HEK293 (cell line): Measurements from ENCODE around the gene RBBP7.
A peak's percentile ranks its signal among the peaks of the same experiment; 100 is the strongest.

ENCODE experiments used
- GFI1B ChIP-seq: fragments of 450-650 bp; formaldehyde crosslinking; IDR thresholded peaks from 2 replicates; pipeline ENCODE4 v1.5.1; 2016; ENCODE audit warnings: missing biosample characterization, missing genetic modification characterization
- GLIS1 ChIP-seq: fragments of 450-650 bp; formaldehyde crosslinking; IDR thresholded peaks from 2 replicates; pipeline ENCODE4 v1.5.1; 2016; ENCODE audit warnings: missing biosample characterization, missing genetic modification characterization
- IKZF3 ChIP-seq: fragments of 450-650 bp; IDR thresholded peaks from 2 replicates; pipeline ENCODE4 v1.5.0; 2018; ENCODE audit warnings: missing biosample characterization, mild to moderate bottlenecking, missing genetic modification characterization, moderate library complexity
- KLF1 ChIP-seq: fragments of 450-650 bp; formaldehyde crosslinking; IDR thresholded peaks from 2 replicates; pipeline ENCODE4 v1.5.1; 2016; ENCODE audit warnings: missing biosample characterization, missing genetic modification characterization
- KLF16 ChIP-seq: fragments of 450-650 bp; formaldehyde crosslinking; IDR thresholded peaks from 2 replicates; pipeline ENCODE4 v1.5.1; 2017; ENCODE audit warnings: missing biosample characterization, missing genetic modification characterization
- KLF9 ChIP-seq: fragments of 450-650 bp; formaldehyde crosslinking; IDR thresholded peaks from 2 replicates; pipeline ENCODE4 v1.5.1; 2016; ENCODE audit warnings: missing biosample characterization, missing genetic modification characterization, low read depth
- MYNN ChIP-seq: fragments of 450-650 bp; formaldehyde crosslinking; IDR thresholded peaks from 2 replicates; pipeline ENCODE4 v1.5.1; 2016; ENCODE audit warnings: missing biosample characterization, missing genetic modification characterization, borderline replicate concordance
- MZF1 ChIP-seq: fragments of 450-650 bp; formaldehyde crosslinking; IDR thresholded peaks from 2 replicates; pipeline ENCODE4 v1.5.1; 2017; ENCODE audit warnings: missing biosample characterization, missing genetic modification characterization, borderline replicate concordance
- OVOL3 ChIP-seq: fragments of 450-650 bp; formaldehyde crosslinking; IDR thresholded peaks from 2 replicates; pipeline ENCODE4 v1.5.1; 2016; ENCODE audit warnings: missing biosample characterization, missing genetic modification characterization
- SALL2 ChIP-seq: fragments of 450-650 bp; formaldehyde crosslinking; IDR thresholded peaks from 2 replicates; pipeline ENCODE4 v1.5.0; 2017; ENCODE audit warnings: missing biosample characterization, mild to moderate bottlenecking, missing genetic modification characterization, borderline replicate concordance
- ZBTB20 ChIP-seq: fragments of 450-650 bp; formaldehyde crosslinking; IDR thresholded peaks from 2 replicates; pipeline ENCODE4 v1.5.1; 2016; ENCODE audit warnings: missing biosample characterization, missing genetic modification characterization
- ZBTB26 ChIP-seq: fragments of 450-650 bp; formaldehyde crosslinking; optimal IDR thresholded peaks from 2 replicates; pipeline ENCODE3; 2016; ENCODE audit warnings: missing biosample characterization, mild to moderate bottlenecking, missing genetic modification characterization
- ZBTB8A ChIP-seq: fragments of 450-650 bp; formaldehyde crosslinking; IDR thresholded peaks from 2 replicates; pipeline ENCODE4 v1.5.1; 2016; ENCODE audit warnings: missing biosample characterization, missing genetic modification characterization
- ZFHX2 ChIP-seq: fragments of 450-650 bp; formaldehyde crosslinking; conservative IDR thresholded peaks from 2 replicates; pipeline ENCODE4 v1.5.1; 2016; ENCODE audit warnings: missing biosample characterization, missing genetic modification characterization
- ZNF112 ChIP-seq: fragments of 450-650 bp; formaldehyde crosslinking; IDR thresholded peaks from 2 replicates; pipeline ENCODE4 v1.5.0; 2017; ENCODE audit warnings: missing biosample characterization, missing genetic modification characterization
- ZNF121 ChIP-seq: fragments of 450-650 bp; formaldehyde crosslinking; IDR thresholded peaks from 2 replicates; pipeline ENCODE4 v1.5.1; 2016; ENCODE audit warnings: missing biosample characterization, missing genetic modification characterization
- ZNF138 ChIP-seq: fragments of 450-650 bp; formaldehyde crosslinking; IDR thresholded peaks from 2 replicates; pipeline ENCODE4 v1.5.1; 2016; ENCODE audit warnings: missing biosample characterization, missing genetic modification characterization, borderline replicate concordance
- ZNF184 ChIP-seq: fragments of 450-650 bp; IDR thresholded peaks from 2 replicates; pipeline ENCODE4 v1.5.1; 2018; ENCODE audit warnings: missing biosample characterization, mild to moderate bottlenecking, missing genetic modification characterization
- ZNF221 ChIP-seq: fragments of 450-650 bp; formaldehyde crosslinking; IDR thresholded peaks from 2 replicates; pipeline ENCODE4 v1.5.1; 2017; ENCODE audit warnings: missing biosample characterization, missing genetic modification characterization, borderline replicate concordance
- ZNF274 ChIP-seq, 2 experiments: fragments of 200-500 bp in 1 of 2; fragments of 450-650 bp in 1 of 2; sonication (Bioruptor generic) in 1 of 2; formaldehyde crosslinking in 1 of 2; IDR thresholded peaks; 2 replicates each; pipeline versions ENCODE4 v1.5.1 to v1.6.1; 2014 to 2016; ENCODE audit warnings: borderline replicate concordance in 1 of 2, inconsistent platforms in 1 of 2, low read length in 1 of 2, missing biosample characterization in 1 of 2, missing genetic modification characterization in 1 of 2
- ZNF394 ChIP-seq: fragments of 450-650 bp; formaldehyde crosslinking; IDR thresholded peaks from 2 replicates; pipeline ENCODE4 v1.5.1; 2016; ENCODE audit warnings: missing biosample characterization, missing genetic modification characterization, mild to moderate bottlenecking, moderate library complexity, borderline replicate concordance
- ZNF398 ChIP-seq: fragments of 450-650 bp; formaldehyde crosslinking; IDR thresholded peaks from 2 replicates; pipeline ENCODE4 v1.5.1; 2017; ENCODE audit warnings: missing biosample characterization, missing genetic modification characterization
- ZNF404 ChIP-seq: fragments of 450-650 bp; formaldehyde crosslinking; IDR thresholded peaks from 2 replicates; pipeline ENCODE4 v1.5.1; 2017; ENCODE audit warnings: missing biosample characterization, missing genetic modification characterization
- ZNF501 ChIP-seq: fragments of 450-650 bp; formaldehyde crosslinking; IDR thresholded peaks from 2 replicates; pipeline ENCODE4 v1.5.1; 2016; ENCODE audit warnings: missing biosample characterization, missing genetic modification characterization
- ZNF560 ChIP-seq: fragments of 450-650 bp; formaldehyde crosslinking; IDR thresholded peaks from 2 replicates; pipeline ENCODE4 v1.5.1; 2017; ENCODE audit warnings: missing biosample characterization, missing genetic modification characterization, borderline replicate concordance
- ZNF571 ChIP-seq: fragments of 450-650 bp; formaldehyde crosslinking; IDR thresholded peaks from 2 replicates; pipeline ENCODE4 v1.5.0; 2017; ENCODE audit warnings: missing biosample characterization, missing genetic modification characterization
- ZNF596 ChIP-seq: fragments of 450-650 bp; IDR thresholded peaks from 2 replicates; pipeline ENCODE4 v1.5.0; 2018; ENCODE audit warnings: missing biosample characterization, mild to moderate bottlenecking, missing genetic modification characterization, moderate library complexity
- ZNF654 ChIP-seq: fragments of 450-650 bp; formaldehyde crosslinking; IDR thresholded peaks from 2 replicates; pipeline ENCODE4 v1.5.1; 2016; ENCODE audit warnings: low read depth, missing biosample characterization, missing genetic modification characterization
- ZNF658 ChIP-seq: fragments of 450-650 bp; formaldehyde crosslinking; IDR thresholded peaks from 2 replicates; pipeline ENCODE4; 2016; ENCODE audit warnings: missing biosample characterization, missing genetic modification characterization
- ZNF660 ChIP-seq: fragments of 450-650 bp; IDR thresholded peaks from 2 replicates; pipeline ENCODE4 v1.5.1; 2018; ENCODE audit warnings: missing biosample characterization, mild to moderate bottlenecking, missing genetic modification characterization
- ZNF76 ChIP-seq: fragments of 450-650 bp; formaldehyde crosslinking; IDR thresholded peaks from 2 replicates; pipeline ENCODE4; 2016; ENCODE audit warnings: low read depth, missing biosample characterization, missing genetic modification characterization, borderline replicate concordance
- ZSCAN23 ChIP-seq: fragments of 450-650 bp; formaldehyde crosslinking; IDR thresholded peaks from 2 replicates; pipeline ENCODE4 v1.5.1; 2016; ENCODE audit warnings: missing biosample characterization, missing genetic modification characterization
- ZXDB ChIP-seq: fragments of 450-650 bp; formaldehyde crosslinking; IDR thresholded peaks from 2 replicates; pipeline ENCODE4 v1.5.1; 2016; ENCODE audit warnings: missing biosample characterization, missing genetic modification characterization
- TF ChIP-seq, protein P1 (sequence below): fragments of 450-650 bp; formaldehyde crosslinking; IDR thresholded peaks from 2 replicates; pipeline ENCODE4 v1.5.1; 2017; ENCODE audit warnings: missing biosample characterization, missing genetic modification characterization
- TF ChIP-seq, protein P2 (sequence below): fragments of 450-650 bp; formaldehyde crosslinking; IDR thresholded peaks from 2 replicates; pipeline ENCODE4; 2016; ENCODE audit warnings: missing biosample characterization, missing genetic modification characterization

The RBBP7 gene

GRCh38 chrX:16870095-16870861, at the start of gene RBBP7 (continued):
- TF ChIP-seq ZNF596 (peak; percentile 96), ZNF76 (tag by site-specific recombination) (0 out of 2 replicates have a peak, but pooled peaks have one; percentile 19), ZNF221 (tag by site-specific recombination) (no peak), ZFHX2 (tag by site-specific recombination) (peak; percentile 86), MZF1 (tag by site-specific recombination) (0 out of 2 replicates have a peak, but pooled peaks have one; percentile 35), ZNF121 (tag by site-specific recombination) (no peak), KLF16 (tag by site-specific recombination) (0 out of 2 replicates have a peak, but pooled peaks have one; percentile 46), ZBTB8A (tag by site-specific recombination) (peak; percentile 62), ZNF404 (tag by site-specific recombination) (no peak), ZNF501 (tag by site-specific recombination) (peak; percentile 70; the same call in 1 of the 2 replicates), GLIS1 (tag by site-specific recombination) (peak; percentile 60), OVOL3 (tag by site-specific recombination) (peak; percentile 27; the same call in 1 of the 2 replicates), ZBTB26 (tag by site-specific recombination) (peak; percentile 83), ZSCAN23 (tag by site-specific recombination) (0 out of 2 replicates have a peak, but pooled peaks have one; percentile 58), ZNF658 (tag by site-specific recombination) (no peak), ZNF394 (no peak; the same call in 1 of the 2 replicates), IKZF3 (peak; percentile 80), ZNF571 (tag by site-specific recombination) (no peak), ZXDB (tag by site-specific recombination) (peak; percentile 64), SALL2 (no peak), KLF1 (tag by site-specific recombination) (peak; percentile 52), ZNF138 (tag by site-specific recombination) (no peak), ZNF112 (tag by site-specific recombination) (no peak), ZNF398 (peak; percentile 94), ZNF654 (tag by site-specific recombination) (no peak), ZNF184 (tag by site-specific recombination) (no peak), ZNF274 (IDR thresholded peaks at IDR 0.05; ENCODE audit: low read length) (no peak), ZNF274 (tag by site-specific recombination; IDR thresholded peaks at IDR 0.05; ENCODE audit: borderline replicate concordance) (no peak), ZNF560 (tag by site-specific recombination) (no peak), KLF9 (tag by site-specific recombination) (peak; percentile 35), GFI1B (tag by site-specific recombination) (peak; percentile 58; the same call in 1 of the 2 replicates), MYNN (no peak), ZNF660 (peak; percentile 36; the same call in 1 of the 2 replicates), ZBTB20 (tag by site-specific recombination) (peak; percentile 45; the same call in 1 of the 2 replicates)
- TF ChIP-seq, protein P1, sequence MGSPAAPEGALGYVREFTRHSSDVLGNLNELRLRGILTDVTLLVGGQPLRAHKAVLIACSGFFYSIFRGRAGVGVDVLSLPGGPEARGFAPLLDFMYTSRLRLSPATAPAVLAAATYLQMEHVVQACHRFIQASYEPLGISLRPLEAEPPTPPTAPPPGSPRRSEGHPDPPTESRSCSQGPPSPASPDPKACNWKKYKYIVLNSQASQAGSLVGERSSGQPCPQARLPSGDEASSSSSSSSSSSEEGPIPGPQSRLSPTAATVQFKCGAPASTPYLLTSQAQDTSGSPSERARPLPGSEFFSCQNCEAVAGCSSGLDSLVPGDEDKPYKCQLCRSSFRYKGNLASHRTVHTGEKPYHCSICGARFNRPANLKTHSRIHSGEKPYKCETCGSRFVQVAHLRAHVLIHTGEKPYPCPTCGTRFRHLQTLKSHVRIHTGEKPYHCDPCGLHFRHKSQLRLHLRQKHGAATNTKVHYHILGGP (tag by site-specific recombination): no peak
- TF ChIP-seq, protein P2, sequence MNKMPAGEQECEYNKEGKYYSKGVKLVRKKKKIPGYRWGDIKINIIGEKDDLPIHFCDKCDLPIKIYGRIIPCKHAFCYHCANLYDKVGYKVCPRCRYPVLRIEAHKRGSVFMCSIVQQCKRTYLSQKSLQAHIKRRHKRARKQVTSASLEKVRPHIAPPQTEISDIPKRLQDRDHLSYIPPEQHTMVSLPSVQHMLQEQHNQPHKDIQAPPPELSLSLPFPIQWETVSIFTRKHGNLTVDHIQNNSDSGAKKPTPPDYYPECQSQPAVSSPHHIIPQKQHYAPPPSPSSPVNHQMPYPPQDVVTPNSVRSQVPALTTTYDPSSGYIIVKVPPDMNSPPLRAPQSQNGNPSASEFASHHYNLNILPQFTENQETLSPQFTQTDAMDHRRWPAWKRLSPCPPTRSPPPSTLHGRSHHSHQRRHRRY (tag by site-specific recombination): no peak
